Measurements from ENCODE around the gene PTPRO.

DNA sequence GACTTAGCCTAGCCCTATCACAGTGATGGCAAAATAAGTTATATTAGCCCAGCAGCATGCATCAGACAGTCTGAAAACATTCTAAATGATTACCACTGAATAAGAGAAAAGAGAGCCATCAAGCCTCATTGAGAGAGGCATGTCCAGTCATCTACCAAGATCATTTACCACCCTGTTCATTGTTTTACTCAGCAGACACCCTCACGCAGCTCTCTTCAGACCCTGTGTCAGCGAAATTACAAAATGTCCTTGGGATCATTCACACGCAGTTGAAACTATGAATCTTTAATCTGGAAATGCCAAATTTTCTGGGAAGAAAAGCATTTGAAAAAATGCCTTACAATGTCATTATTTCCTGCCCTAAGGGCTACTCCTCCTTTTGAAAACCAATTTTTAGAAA, 89.5 kb downstream of the PTPRO start:
- TF ChIP-seq, protein P1, sequence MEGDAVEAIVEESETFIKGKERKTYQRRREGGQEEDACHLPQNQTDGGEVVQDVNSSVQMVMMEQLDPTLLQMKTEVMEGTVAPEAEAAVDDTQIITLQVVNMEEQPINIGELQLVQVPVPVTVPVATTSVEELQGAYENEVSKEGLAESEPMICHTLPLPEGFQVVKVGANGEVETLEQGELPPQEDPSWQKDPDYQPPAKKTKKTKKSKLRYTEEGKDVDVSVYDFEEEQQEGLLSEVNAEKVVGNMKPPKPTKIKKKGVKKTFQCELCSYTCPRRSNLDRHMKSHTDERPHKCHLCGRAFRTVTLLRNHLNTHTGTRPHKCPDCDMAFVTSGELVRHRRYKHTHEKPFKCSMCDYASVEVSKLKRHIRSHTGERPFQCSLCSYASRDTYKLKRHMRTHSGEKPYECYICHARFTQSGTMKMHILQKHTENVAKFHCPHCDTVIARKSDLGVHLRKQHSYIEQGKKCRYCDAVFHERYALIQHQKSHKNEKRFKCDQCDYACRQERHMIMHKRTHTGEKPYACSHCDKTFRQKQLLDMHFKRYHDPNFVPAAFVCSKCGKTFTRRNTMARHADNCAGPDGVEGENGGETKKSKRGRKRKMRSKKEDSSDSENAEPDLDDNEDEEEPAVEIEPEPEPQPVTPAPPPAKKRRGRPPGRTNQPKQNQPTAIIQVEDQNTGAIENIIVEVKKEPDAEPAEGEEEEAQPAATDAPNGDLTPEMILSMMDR (IDR thresholded peaks at IDR 0.05), result no peak
- TF ChIP-seq POLR2A (IDR thresholded peaks at IDR 0.05), result no peak
